Fibroblast of upper back skin (primary cell): Measurements from ENCODE around the gene RPS19.
"Not testable (repeated sequence)": the region's sequence is repeated elsewhere in the genome, so short reads cannot be mapped to it uniquely, and the experiment has no call there.

Experiments
- DNase-seq: peaks from one replicate; pipeline ENCODE4 v3.0.0-alpha.2; 2013

The RPS19 gene

DNA sequence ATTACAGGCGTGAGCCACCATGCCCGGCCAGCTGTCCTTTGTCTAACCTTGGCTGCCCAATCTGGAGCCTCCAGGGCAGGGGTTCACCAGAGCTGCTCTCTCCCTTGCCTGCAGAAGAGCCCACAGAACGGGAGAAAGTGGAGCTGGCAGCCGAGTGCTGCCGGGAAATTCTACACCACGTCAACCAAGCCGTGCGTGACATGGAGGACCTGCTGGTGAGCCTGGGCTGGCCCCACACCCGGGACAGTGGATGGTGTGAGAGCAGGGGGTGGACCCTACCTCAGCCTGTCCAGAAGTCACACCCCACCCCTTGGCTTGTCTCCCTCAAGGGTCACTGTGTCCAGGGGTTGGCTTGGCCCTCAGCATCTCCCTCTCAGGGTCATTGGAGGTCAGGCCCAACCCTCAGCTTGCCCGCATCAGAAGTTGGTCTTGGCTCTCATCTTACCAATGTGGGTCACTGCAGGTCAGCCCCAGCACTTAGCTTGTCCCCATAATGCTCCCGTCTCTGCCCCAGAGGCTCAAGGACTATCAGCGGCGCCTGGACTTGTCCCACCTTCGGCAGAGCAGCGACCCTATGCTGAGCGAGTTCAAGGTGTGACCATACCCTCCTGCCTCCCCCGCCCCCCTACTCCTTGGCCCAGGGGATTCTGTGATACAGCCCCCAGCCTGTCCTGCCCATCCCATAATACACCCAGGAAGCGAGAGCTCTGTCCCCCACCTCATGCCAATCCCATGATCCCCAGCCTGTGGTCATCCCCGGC is 43.3 kb downstream of the RPS19 start:
- no peak for DNase-seq

GRCh38 chr19:41904118-41904870 is 44.2 kb downstream of the RPS19 start:
- no peak for DNase-seq

- DNase-seq, result no peak
These were observed 45.4 kb downstream of the RPS19 start for GRCh38 chr19:41905273-41906002.

GRCh38 chr19:41906271-41906670 is 46.2 kb downstream of the RPS19 start:
- no peak for DNase-seq

DNA sequence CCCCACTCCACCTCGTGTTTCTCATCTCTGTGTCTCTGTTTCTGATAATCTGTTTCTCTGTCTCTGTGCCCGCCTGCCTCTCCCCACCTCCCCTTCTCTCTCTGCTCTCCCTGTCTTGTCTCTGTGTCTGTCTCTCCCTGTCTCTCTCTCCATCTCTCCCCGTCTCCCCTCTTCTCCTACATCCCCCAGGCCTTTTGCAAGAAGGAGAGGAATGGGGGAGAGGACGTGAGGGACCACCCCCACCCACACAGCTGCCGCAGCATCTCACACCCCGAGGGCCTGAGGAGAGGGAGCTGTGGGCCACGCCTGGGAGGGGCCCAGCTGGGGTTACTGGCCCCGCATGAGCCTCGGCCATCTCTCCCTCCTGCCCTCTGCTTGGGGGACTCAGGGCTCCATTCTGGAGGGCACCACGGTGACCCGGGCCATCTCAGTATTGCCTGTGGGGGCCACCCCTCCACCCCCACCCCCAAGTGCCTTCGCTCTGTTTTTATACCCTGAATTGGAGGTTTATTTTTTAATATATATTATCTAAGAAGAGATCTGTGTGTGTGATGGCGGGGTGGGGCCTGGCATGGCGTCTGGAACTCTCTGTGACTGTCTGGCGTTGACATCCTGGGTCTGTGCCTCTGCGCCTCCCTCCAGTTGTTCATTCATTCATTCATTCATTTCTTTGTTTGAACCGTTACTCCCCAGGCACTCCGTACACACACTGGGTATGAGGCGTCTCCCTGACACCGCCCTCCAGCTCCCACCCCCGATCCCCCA is 47.0 kb downstream of the RPS19 start:
- no peak for DNase-seq

DNA sequence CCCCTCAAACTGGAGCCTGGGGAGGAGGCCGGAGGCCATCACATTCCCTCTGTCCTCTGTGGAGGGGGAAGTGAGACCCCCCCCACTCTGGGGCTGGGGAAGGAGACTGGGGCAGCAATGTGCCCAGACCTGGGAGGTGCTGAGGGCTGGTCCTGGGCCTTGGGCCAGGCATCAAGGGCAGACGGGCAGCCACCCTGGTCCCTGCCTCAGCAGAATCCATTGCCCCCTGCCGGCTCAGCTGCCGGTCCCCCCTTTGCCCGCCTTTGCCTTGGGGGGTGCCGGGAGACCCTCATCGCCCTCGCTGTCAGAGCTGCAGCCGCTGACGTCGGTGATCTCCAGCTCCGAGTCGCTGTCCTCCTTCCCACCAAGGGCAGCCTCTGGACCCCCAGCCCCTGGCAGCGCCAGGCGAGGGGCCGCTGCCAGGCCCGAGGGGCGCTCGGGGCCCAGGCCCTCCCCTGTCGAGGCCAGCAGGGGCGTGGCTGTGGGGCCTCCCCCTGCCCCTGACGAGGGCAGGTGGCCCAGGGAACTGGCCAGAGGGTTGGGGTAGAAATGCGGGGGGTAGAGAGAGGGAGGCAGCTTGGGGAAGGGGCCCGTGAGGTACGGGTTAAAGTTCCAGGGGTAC is 48.0 kb downstream of the RPS19 start:
- DNase-seq, result no peak

- no peak for DNase-seq
These were observed 48.8 kb downstream of the RPS19 start for GRCh38 chr19:41908724-41909464.

GRCh38 chr19:41909706-41910105 is 49.7 kb downstream of the RPS19 start:
- DNase-seq, result no peak

DNA sequence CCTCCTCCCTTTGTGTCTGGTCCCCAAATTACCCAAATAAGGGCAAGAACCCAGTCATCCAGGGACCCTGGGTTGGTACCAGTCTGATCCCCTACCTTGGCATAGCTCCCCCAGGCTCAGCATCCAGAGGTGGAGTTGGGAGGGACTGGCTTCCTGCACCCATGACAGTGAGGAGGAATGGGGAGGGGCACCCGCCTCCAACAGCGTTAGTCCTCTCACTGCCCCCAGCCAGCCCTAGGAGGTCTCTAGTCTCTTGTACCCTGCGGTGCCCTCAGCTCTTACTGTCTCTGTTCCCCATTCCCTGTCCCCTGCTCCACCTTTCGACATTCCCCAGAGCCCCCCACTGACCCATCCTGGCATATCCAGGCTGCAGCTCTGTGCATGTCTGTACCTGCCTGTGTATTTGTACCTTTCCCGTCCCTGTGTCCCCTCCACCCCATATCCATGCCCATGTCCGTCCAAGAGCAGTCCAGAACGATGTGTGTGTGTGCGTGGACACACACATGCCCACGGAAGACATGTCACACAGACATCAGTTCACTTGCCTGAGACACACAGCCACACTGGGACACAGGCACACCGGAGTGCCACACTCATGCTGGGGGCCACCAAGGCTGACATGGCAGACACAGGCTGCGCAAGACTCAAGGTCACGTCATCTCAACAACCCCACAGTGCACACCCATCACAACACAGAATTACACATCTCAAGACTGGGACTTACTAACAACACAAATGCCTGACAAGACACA is 50.4 kb downstream of the RPS19 start:
- no peak for DNase-seq

GRCh38 chr19:41910992-41911888 is 51.2 kb downstream of the RPS19 start:
- DNase-seq, result no peak

DNA sequence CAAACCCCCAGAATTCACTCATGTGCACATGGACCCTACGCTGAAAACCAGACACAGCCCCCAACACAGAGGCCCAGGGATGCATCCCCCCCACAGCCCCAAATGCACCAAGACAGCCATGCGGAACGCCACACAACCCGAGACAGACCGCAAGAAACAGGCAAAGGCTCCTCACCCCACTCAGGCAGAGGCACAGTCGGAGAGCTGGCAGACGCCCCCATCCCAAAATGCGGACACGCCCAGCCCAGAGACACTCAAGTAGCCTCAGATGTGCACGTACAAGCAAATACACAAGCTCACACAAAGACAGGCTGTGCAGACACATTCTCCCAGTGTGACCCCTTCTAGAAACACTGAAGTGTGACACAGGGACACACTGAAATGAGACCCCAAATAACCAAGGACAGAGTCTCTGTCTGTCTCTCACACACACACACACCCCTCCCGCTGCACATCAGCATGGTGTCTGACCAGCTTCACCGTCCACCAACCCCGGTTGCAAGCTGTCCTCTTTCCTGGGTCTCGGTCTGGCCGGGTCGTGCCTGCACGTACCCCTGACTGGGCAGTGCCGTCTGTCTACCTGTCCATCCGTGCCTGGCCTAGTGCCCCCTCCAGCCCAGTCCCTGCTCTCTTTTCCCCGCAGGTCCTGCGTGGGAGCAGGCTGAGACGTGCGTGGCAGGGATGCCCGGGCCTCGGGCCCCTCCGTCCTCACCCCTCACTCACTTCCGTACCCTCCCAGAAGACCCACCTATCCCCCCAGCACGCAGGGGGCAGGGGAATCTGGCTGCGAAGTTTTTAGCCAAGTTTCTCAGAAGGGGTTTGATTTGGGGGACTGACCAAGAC is 52.1 kb downstream of the RPS19 start:
- no peak for DNase-seq

DNA sequence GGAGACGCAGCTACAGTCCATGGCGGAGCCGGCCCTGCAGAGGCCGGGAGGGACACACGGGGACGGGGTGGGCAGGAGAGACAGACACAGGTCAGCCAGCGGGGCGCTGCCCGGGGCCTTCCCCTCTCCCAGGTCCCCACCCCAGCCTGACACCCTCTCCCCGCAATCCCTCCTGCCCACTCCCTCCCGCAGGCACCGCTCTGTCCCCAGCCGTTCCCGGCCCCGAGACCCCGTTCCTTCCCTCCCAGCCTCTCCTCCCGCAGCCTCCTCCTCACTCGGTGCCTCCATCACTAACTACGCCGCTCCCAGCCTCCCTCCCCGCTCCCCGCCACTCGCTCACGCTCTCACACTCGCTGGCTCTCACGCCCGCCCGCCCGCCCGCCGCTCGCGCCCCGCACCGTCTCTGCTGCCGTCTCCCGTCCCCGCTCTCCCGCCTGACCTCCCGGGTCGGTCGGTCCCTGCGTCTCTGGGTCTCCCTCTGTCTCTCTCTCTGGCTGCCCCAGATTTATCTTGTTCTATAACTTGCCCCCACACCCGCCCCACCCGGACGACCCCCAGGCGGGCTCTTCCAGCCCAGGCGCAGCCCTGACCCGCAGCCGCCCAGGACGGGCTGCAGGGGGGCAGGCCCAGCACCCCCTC is 53.0 kb downstream of the RPS19 start:
- DNase-seq, result no peak

GRCh38 chr19:41913538-41914423 is 53.7 kb downstream of the RPS19 start:
- no peak for DNase-seq

DNA sequence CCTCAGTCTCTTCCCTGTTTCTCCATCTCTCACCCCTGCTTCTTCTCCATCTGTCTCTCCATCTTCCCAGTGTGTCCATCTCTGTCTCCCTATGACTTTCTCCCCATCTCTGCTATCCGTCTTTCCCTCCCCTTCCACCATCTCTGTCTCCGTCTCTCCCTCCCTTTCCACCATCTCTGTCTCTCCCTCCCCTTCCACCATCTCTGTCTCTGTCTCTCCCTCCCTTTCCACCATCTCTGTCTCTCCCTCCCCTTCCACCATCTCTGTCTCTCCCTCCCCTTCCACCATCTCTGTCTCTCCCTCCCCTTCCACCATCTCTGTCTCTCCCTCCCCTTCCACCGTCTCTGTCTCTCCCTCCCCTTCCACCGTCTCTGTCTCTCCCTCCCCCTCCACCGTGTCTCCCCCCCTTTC is 54.4 kb downstream of the RPS19 start:
- not testable (repeated sequence) for DNase-seq

DNA sequence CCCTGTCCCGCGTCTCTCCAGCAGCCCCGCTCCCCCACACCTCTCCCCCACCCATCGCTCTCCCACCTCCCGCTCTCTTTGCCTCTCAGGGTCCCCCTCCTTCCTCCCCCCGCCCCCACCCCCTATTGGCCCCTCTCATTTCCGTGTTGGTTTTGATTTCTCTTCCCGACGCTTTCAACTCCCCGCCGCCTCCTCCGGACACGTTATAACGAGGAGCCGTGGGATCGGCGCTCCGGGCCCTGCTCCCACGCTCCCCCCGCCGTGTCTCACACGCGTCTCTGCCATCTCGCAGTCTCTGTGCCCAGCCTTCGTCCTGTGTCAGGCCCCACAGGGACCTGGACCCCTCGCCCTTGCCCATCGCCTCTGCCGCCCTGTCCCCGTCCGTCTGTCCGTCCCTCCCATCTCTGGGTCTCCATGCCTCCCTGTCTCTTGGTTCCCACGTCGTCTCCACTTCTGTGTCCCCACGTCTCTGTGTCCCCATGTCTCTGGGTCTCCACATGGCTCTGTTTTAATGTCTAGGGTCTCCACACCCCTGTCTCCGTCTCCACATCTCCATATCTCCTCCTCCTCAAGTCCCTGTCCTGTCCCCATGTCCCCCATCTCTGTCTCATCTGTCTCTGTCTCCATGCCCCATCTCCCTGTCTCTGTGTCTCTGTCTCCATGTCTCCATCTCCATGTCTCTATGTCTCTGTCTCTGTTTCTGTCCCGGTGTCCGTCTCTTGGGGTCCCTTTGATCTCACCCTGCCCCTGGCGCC is 55.1 kb downstream of the RPS19 start:
- no peak for DNase-seq

DNA sequence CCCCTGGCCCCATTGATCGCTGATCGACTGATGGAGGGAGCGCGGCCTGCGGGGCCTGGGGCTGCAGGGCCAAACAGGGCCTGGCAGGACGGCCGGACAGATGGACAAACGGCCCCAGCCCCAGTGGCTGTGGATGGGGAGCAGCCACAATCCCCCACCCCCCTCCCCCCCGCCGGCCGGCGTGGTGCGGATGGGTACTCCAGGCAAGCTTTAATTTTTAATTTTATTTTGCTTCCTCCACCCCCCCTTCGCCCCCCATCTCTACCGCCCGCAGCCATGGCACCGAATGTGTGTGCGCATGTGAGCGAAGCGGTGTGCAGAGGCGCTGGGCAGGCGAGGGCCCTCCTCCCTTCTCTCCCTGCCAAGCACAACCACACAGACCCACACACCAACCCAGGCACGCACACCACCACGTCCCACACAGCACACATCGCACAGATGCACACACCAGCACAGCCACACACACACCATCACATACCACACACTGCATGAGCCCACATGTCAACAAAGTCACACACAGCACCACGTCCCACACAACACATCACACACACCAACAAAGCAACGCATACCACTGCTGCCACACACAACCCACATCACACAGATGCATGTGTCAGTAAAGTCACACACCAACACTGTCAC is 55.8 kb downstream of the RPS19 start:
- no peak for DNase-seq
